ENCODE data around the gene LMNB1. TPM values are rescaled to one million over a fixed set of nuclear protein-coding genes. Genes with fewer than 3 reads are reported as not detected.

LMNB1 gene

Small RNAs within 50 kb of the gene (small RNA-seq; reads per million reads assigned to genes)
- not detected for gene RNU6-752P (ENCODE audit: insufficient read depth)

Measured in neuronal stem cell (in vitro differentiated cells).